G401.6 (cell line): ENCODE data around the gene ATP2C2.

Experiments used
- FAIRE-seq: peaks from 2 replicates; lab custom pipeline; 2012; peaks lifted over from hg19 to GRCh38; lab: Jason Lieb, UNC

ATP2C2 gene

GRCh38 chr16:84476401-84476800 lies 108.1 kb downstream of the ATP2C2 start:
- FAIRE-seq: no peak

DNA sequence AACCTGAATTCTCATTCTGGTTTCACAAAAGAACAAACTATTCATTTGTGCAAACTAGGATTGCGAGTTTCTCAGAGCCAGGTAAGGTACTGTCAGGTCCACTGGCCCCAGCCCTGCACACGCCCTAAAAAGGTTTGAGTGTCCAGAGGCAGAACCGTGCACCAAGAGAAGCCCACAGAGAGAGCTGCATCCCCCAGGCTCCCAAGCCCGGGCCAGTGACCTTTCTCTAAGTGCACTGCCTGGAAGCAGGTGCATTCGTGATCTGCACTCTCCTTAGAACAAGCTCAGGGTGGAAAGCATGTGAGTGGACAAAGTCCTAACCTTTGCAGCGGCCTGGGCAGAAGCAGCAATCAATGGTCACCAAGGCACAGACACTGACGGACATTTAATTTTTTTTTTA lies 109.3 kb downstream of the ATP2C2 start:
- FAIRE-seq: no peak

GRCh38 chr16:84478172-84478947 lies 110.0 kb downstream of the ATP2C2 start:
- no peak for FAIRE-seq

- no peak for FAIRE-seq
Observed at GRCh38 chr16:84479716-84480450, 111.5 kb downstream of the ATP2C2 start.

DNA sequence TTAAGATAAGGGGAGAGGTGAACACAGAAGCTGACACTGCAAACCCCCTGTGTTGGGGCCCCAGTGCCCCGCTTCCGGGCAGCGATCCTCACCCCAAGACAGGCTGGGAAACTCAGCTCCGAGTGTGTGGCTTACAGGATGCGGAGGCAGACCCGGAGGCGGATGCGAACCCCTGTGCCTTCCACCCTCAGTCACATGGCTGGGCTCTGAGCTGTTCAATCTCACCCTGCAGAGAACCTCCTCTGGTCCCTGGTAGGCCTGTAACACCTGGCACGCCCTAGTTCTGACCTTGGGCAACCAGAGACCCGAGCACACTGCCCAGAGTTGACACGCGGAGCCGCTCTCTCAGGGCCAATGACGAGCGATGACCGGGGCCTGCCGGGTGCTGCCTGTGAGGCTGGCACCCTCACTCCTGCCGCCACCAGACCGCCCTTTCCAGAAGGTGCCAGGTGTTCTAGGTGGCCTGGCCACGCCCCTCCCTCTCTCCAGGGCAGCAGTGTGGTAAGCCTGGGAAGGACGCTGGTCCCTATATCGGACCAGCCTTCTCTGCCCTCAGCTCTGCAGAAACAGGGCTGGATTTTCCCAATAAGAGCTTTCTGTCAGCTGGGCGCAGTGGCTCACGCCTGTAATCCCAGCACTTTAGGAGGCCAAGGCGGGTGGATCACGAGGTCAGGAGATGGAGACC lies 112.9 kb downstream of the ATP2C2 start:
- no peak for FAIRE-seq

DNA sequence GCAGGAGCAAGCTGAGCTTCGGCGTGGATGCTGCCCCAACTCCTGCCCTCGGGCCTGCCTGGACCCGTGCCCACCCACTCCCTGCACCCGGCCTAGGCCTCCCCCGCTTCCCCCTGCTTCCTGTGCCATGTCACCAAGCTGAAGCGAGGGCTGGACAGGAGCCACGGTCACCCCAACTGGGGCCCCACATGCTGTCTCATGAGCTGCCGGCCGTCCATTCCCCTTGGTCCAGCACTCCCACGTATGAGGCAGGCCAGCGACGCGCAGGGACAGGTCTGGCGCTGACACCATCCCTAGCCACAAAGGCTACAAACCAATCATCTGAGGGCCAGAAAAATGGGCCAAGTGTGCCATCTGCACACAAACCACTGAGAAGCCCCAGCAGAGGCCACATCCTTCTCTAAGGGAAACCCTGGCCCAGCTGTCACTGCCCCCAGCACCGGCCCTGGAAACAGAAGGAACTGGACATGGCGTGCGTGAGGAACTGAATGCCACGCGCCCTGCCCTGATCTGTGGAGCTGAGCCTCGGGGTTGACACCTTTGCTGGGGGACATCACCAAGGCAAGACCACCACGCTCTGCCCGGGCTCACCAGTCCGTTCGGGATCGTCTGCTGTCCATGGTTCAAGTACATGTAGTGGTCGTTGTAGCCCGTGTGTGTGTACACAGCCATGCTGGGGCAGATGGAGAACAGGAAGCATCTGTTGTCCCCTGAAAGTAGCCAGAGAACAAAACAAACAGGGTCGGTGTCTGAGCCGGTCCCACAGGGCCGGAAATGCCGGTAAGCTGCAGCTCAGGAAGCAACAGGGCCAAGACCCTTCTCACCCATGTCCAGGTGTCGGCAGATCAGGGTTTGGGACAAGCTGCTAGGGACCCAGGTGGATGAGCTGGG lies 113.9 kb downstream of the ATP2C2 start:
- FAIRE-seq: no peak

- no peak for FAIRE-seq
Observed at GRCh38 chr16:84482951-84483881, 114.9 kb downstream of the ATP2C2 start.

- FAIRE-seq: no peak
Observed at GRCh38 chr16:84483882-84484565, 115.7 kb downstream of the ATP2C2 start.

- FAIRE-seq: peak; percentile 62
Observed at GRCh38 chr16:84484579-84485254, 116.4 kb downstream of the ATP2C2 start.

DNA sequence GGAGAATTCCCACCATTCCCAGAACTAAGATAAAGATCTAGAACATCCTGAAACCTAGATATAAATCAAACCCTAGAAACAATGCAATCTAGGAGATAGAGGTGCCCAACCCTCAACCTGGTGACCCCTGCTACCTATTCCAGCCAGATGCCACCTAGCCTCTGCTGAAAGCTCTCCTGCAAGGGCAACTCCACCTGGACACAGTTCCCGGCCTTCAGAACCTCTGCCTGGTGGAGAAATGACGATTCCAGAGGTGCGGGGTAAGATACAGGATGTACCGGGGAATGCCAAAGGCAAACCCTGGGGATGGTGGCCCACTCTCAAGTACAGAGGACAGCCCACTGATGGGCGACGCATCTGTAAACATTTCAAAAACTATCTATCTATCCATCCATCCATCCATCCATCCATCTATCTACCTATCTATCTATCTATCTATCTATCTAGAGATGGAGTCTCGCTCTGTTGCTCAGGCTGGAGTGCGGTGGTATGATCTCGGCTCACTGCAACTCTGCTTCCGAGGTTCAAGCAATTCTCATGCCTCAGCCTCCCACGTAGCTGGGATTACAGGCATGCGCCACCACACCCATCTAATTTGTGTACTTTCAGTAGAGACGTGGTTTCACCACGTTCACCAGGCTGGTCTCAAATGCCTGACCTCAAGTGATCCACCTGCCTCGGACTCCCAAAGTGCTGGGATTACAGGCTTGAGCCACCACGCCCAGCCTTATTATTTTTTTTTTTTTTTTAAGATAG lies 117.1 kb downstream of the ATP2C2 start:
- no peak for FAIRE-seq

GRCh38 chr16:84486126-84486525 lies 117.8 kb downstream of the ATP2C2 start:
- FAIRE-seq: no peak

- FAIRE-seq: no peak
Observed at GRCh38 chr16:84486551-84487235, 118.4 kb downstream of the ATP2C2 start.

GRCh38 chr16:84487358-84487757 lies 119.0 kb downstream of the ATP2C2 start:
- no peak for FAIRE-seq

- no peak for FAIRE-seq
Observed at GRCh38 chr16:84489131-84489530, 120.8 kb downstream of the ATP2C2 start.

DNA sequence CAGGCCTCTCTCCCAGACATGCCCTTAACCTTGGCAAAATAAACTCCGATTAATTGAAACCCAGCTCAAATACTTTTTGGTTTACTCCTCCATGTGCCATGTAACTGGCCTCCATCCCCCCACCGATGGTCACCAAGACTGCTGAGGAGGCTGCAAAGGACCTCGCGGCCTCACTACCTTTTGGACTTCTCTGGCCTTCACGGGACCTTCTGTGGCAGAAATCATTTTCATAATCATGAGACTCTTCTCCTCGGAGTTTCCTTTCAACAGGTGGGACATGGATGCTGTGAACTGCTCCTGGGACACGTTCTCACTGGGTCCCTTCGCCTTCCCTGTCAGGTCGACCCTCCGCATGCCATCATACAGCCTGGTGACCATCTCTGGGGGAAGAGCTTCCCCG lies 127.2 kb downstream of the ATP2C2 start:
- no peak for FAIRE-seq

GRCh38 chr16:84496991-84497390 lies 128.7 kb downstream of the ATP2C2 start:
- FAIRE-seq: no peak

DNA sequence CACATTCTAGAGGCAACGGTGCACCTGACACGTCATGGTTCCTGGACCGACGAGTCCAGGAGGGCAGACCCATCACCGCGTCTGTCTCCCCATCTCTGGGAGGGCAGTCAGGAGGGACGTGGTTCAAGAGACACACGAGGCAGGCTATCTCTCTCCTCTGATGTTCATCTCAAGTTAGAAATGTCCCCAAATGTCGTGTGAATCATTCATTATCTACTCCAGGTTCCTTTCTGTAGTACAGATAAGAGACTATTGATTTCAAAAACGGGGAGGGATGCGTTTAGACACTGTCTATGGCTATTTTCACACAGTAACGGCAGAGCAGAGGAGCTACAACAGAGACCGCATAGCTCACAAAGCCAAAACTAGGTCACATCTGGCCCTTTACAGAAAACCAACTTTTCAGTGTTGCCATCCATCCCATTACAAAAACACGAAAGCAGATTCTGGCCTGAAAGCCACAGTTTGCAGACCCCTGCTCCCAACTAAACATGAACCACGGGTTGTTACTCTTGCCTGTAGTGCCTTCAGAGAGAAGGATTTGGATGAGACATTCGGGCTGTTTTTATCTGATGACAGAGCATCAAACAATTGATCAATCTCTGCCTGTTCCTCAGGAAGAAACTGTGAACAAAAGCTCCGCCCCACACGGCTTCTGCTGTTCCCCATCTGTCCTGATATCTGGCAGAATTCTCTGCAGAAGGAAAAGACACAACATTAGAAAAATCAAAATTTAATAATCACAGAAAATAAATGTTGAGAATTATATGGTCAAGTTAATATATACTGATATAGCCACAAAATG lies 129.3 kb downstream of the ATP2C2 start:
- FAIRE-seq: no peak

GRCh38 chr16:84498223-84498610 lies 129.9 kb downstream of the ATP2C2 start:
- no peak for FAIRE-seq
